Transverse colon (tissue), 4 donors: ENCODE results near the gene COL23A1. TPM values are rescaled to one million over a fixed set of nuclear protein-coding genes. Genes with fewer than 3 reads are reported as not detected.
A peak's percentile ranks its signal among the peaks of the same experiment; 100 is the strongest.
"Not testable (repeated sequence)": the region's sequence is repeated elsewhere in the genome, so short reads cannot be mapped to it uniquely, and the experiment has no call there.

ENCODE experiments used
- DNase-seq: peaks from one replicate; pipeline ENCODE4 v3.0.0-alpha.2; 2019
- H3K27ac ChIP-seq, 4 donors: fragments of 200-600 bp; sonication (generic); 2 replicates each; pipeline ENCODE4 v1.5.1; 2016 to 2018; ENCODE audit warnings: inconsistent platforms in 4 of 4
- H3K27me3 ChIP-seq: fragments of 200-600 bp; sonication (generic); 2 replicates; pipeline ENCODE4 v1.5.1; 2017; ENCODE audit warnings: inconsistent platforms
- H3K36me3 ChIP-seq, 4 donors: fragments of 200-600 bp; sonication (generic); 2 replicates each; pipeline ENCODE4 v1.5.1; 2017 to 2019; ENCODE audit warnings: inconsistent platforms in 4 of 4
- H3K4me1 ChIP-seq, 4 donors: fragments of 200-600 bp; sonication (generic); 2 replicates each; pipeline ENCODE4 v1.5.1; 2017 to 2020; ENCODE audit warnings: inconsistent platforms in 4 of 4
- H3K4me3 ChIP-seq, 4 donors: fragments of 200-600 bp; sonication (generic); 1 replicate in 1 of 4; 2 replicates in 3 of 4; pipeline versions ENCODE4 v1.5.1 to v1.6.1; 2017 to 2019; ENCODE audit warnings: inconsistent platforms in 4 of 4
- H3K9me3 ChIP-seq, 2 donors: fragments of 200-600 bp; sonication (generic); 2 replicates each; pipeline ENCODE4 v1.5.1; 2017 to 2019; ENCODE audit warnings: inconsistent platforms in 2 of 2
- CTCF ChIP-seq, 5 experiments: fragments of 200-600 bp in 3 of 5; fragments of 450-650 bp in 2 of 5; sonication (generic) in 3 of 5; IDR thresholded peaks; 1 replicate in 2 of 5; 2 replicates in 3 of 5; pipeline ENCODE4 v1.5.1; 2016 to 2017; ENCODE audit warnings: antibody characterized with exemption in 5 of 5, inconsistent platforms in 3 of 5, mild to moderate bottlenecking in 2 of 5, moderate library complexity in 1 of 5
- EP300 ChIP-seq: sonication (generic); formaldehyde crosslinking; IDR thresholded peaks from one replicate; pipeline ENCODE4 v1.6.1; 2017; ENCODE audit warnings: antibody characterized with exemption, low read depth
- POLR2A ChIP-seq: fragments of 450-650 bp; IDR thresholded peaks from one replicate; pipeline ENCODE4 v1.6.1; 2016; ENCODE audit warnings: antibody characterized with exemption, mild to moderate bottlenecking, moderate library complexity
- POLR2AphosphoS5 ChIP-seq, 3 donors: sonication (generic); formaldehyde crosslinking; IDR thresholded peaks; one replicate each; pipeline ENCODE4 v1.6.1; 2016; ENCODE audit warnings: antibody characterized with exemption in 3 of 3
- WGBS, 2 donors: methylation state at CpG; one replicate each; pipeline ENCODE4 v1.1.5; 2018; ENCODE audit warnings: low coverage in 1 of 2; 5-methylcytosine and 5-hydroxymethylcytosine counted together
- in situ Hi-C, 4 donors: fragments of 200-750 bp; cut with MboI; loops; one replicate each; pipeline versions ENCODE4 v1.15.0 to v1.15.1; 2017; ENCODE audit warnings: low sequenced_read_pairs in 3 of 4, low pct_ligation_motif_present in 1 of 4, low pct_unique_long_range_greater_than_20kb in 1 of 4
- intact Hi-C: fragments of 100-400 bp; cut with DNase I; formaldehyde crosslinking; loops from one replicate; pipeline ENCODE4 v1.15.1; 2023; ENCODE audit warnings: low total_unique reads
- total RNA-seq, 4 donors: library from RNA; depleted of rRNA; stranded (reverse); fragments of >200 nt; gene quantifications; one replicate each; pipeline ENCODE4 v1.1.0, GENCODE V29; 2016

COL23A1 gene
- total RNA-seq, 4 donors from 2014 or later: 0.14 to 2.2 (median 1.4) TPM; not detected in 1

GRCh38 chr5:178231539-178232123 is 358.6 kb downstream of the COL23A1 start:
- DNase-seq: no peak
- in situ Hi-C loops (no loop called here), intact Hi-C loops (no loop called here)
- Histone ChIP-seq H3K27ac (peak overlapping the region; percentile 94 to 99 (median 98)), H3K36me3 (peaks cover 0 to 27% (median 2%) of the 10 kb centered on the region in 4 donors), H3K27me3 (no peaks in the 10 kb centered on the region), H3K4me3 (peak overlapping the region; percentile 73 to 83 (median 78)), H3K9me3 (no peaks in the 10 kb centered on the region), H3K4me1 (peaks cover 25 to 71% (median 33%) of the 10 kb centered on the region in 4 donors)
- TF ChIP-seq POLR2A: no peak
- no peak for TF ChIP-seq POLR2AphosphoS5 (IDR thresholded peaks at IDR 0.05)
- TF ChIP-seq CTCF (IDR thresholded peaks at IDR 0.05): no peak
- TF ChIP-seq EP300: no peak
- 11% methylated on average over 19 of the region's 21 CpGs; no CpG with 5 or more reads in 1 of the 2 donors for WGBS, 2 donors

GRCh38 chr5:178230879-178231538 is 359.2 kb downstream of the COL23A1 start:
- peak overlapping the region; percentile 73 to 83 (median 78) for H3K4me3 ChIP-seq
- peak; percentile 65 for DNase-seq
- TF ChIP-seq POLR2A (peak; percentile 36), POLR2AphosphoS5 (IDR thresholded peaks at IDR 0.05) (peak in 1 of 3 donors; percentile 68), CTCF (IDR thresholded peaks at IDR 0.05) (no peak)
- no peaks in the 10 kb centered on the region for H3K9me3 ChIP-seq
- in situ Hi-C loops: no loop called here
- 40% methylated on average over 9 of the region's 9 CpGs; no CpG with 5 or more reads in 1 of the 2 donors for WGBS, 2 donors
- H3K36me3 ChIP-seq: peaks cover 0 to 27% (median 2%) of the 10 kb centered on the region in 4 donors
- H3K27ac ChIP-seq: peak overlapping the region; percentile 94 to 99 (median 98)
- H3K27me3 ChIP-seq: no peaks in the 10 kb centered on the region
- peaks cover 25 to 71% (median 36%) of the 10 kb centered on the region in 4 donors for H3K4me1 ChIP-seq
- intact Hi-C loops: no loop called here

GRCh38 chr5:178229861-178230260 is 360.3 kb downstream of the COL23A1 start:
- H3K36me3 ChIP-seq: peaks cover 0 to 27% (median 2%) of the 10 kb centered on the region in 4 donors
- H3K27ac ChIP-seq: peak overlapping the region in 3 of 4 donors; percentile 94 to 98 (median 98)
- DNase-seq: no peak
- intact Hi-C loops (no loop called here), in situ Hi-C loops (no loop called here)
- H3K4me3 ChIP-seq: no peak overlapping the region
- H3K27me3 ChIP-seq: no peaks in the 10 kb centered on the region
- TF ChIP-seq CTCF (IDR thresholded peaks at IDR 0.05) (no peak), EP300 (no peak), POLR2A (no peak)
- WGBS, 2 donors: 92% methylated on average over 10 of the region's 10 CpGs; no CpG with 5 or more reads in 1 of the 2 donors
- peaks cover 25 to 80% (median 43%) of the 10 kb centered on the region in 4 donors for H3K4me1 ChIP-seq
- no peaks in the 10 kb centered on the region for H3K9me3 ChIP-seq

- peaks cover 25 to 74% (median 43%) of the 10 kb centered on the region in 4 donors for H3K4me1 ChIP-seq
These were observed 361.1 kb downstream of the COL23A1 start for GRCh38 chr5:178229111-178229510.

More at GRCh38 chr5:178229111-178229510, 361.1 kb downstream of the COL23A1 start:
- H3K27me3 ChIP-seq, intact Hi-C loops, H3K9me3 ChIP-seq, DNase-seq, H3K4me3 ChIP-seq, in situ Hi-C loops: not testable (repeated sequence)
- Histone ChIP-seq H3K36me3 (peaks cover 0 to 27% (median 2%) of the 10 kb centered on the region in 4 donors), H3K27ac (peak overlapping the region in 2 of 4 donors; percentile 94 to 98)
- WGBS, 2 donors: 95% methylated on average over 13 of the region's 13 CpGs; no CpG with 5 or more reads in 1 of the 2 donors
